Esophagus muscularis mucosa (tissue), 4 donors: ENCODE data around the gene ARPC1A. TPM values are rescaled to one million over a fixed set of nuclear protein-coding genes. Genes with fewer than 3 reads are reported as not detected.

ENCODE experiments used
- DNase-seq: peaks from one replicate; pipeline ENCODE4 v3.0.0-alpha.2; 2017; ENCODE audit errors: extremely low spot score
- H3K27ac ChIP-seq, 4 donors: fragments of 200-600 bp; sonication (generic); replicated peaks in 1 of 4; 1 replicate in 3 of 4; 2 replicates in 1 of 4; pipeline ENCODE4 v1.5.1; 2016 to 2019; ENCODE audit warnings: mild to moderate bottlenecking in 1 of 4
- H3K27me3 ChIP-seq, 4 donors: fragments of 200-600 bp; sonication (generic); one replicate each; pipeline versions ENCODE4 v1.5.1 to v1.6.0; 2016 to 2019
- H3K36me3 ChIP-seq, 4 donors: fragments of 200-600 bp; sonication (generic); one replicate each; pipeline ENCODE4 v1.5.1; 2016 to 2019
- H3K4me1 ChIP-seq, 4 donors: fragments of 200-600 bp; sonication (generic); one replicate each; pipeline ENCODE4 v1.5.1; 2016 to 2019
- H3K4me3 ChIP-seq, 4 donors: fragments of 200-600 bp; sonication (generic); 1 replicate in 2 of 4; 2 replicates in 2 of 4; pipeline ENCODE4 v1.5.1; 2016 to 2019; ENCODE audit warnings: mild to moderate bottlenecking in 4 of 4, moderate library complexity in 1 of 4
- H3K9me3 ChIP-seq, 4 donors: fragments of 200-600 bp; sonication (generic); 1 replicate in 3 of 4; 2 replicates in 1 of 4; pipeline ENCODE4 v1.5.1; 2016 to 2019
- CTCF ChIP-seq, 3 experiments: fragments of 200-600 bp in 2 of 3; fragments of 450-650 bp in 1 of 3; sonication (generic) in 2 of 3; IDR thresholded peaks; one replicate each; pipeline ENCODE4 v1.5.1; 2017 to 2019; ENCODE audit warnings: antibody characterized with exemption in 3 of 3, mild to moderate bottlenecking in 2 of 3, moderate library complexity in 1 of 3
- EP300 ChIP-seq: sonication (generic); formaldehyde crosslinking; IDR thresholded peaks from one replicate; pipeline ENCODE4 v1.6.1; 2017; ENCODE audit warnings: antibody characterized with exemption
- POLR2A ChIP-seq: fragments of 450-650 bp; IDR thresholded peaks from one replicate; pipeline ENCODE4 v1.6.1; 2017; ENCODE audit warnings: antibody characterized with exemption, moderate library complexity, mild to moderate bottlenecking, low read depth
- POLR2AphosphoS5 ChIP-seq, 2 donors: sonication (generic); formaldehyde crosslinking; IDR thresholded peaks; one replicate each; pipeline ENCODE4 v1.6.1; 2017; ENCODE audit warnings: antibody characterized with exemption in 2 of 2
- WGBS: methylation state at CpG from one replicate; pipeline ENCODE4 v1.1.5; 2018; 5-methylcytosine and 5-hydroxymethylcytosine counted together
- intact Hi-C: fragments of 100-400 bp; cut with DNase I; formaldehyde crosslinking; loops from one replicate; pipeline ENCODE4 v1.15.1; 2023
- total RNA-seq, 4 donors: library from RNA; depleted of rRNA; stranded (reverse); fragments of >200 nt; gene quantifications; one replicate each; pipeline versions ENCODE4 v1.1.0 to v1.2.1, GENCODE V29; 2016

ARPC1A gene
- total RNA-seq, 4 donors from 2014 or later = 83.1 to 105 (median 99.8) TPM

DNA sequence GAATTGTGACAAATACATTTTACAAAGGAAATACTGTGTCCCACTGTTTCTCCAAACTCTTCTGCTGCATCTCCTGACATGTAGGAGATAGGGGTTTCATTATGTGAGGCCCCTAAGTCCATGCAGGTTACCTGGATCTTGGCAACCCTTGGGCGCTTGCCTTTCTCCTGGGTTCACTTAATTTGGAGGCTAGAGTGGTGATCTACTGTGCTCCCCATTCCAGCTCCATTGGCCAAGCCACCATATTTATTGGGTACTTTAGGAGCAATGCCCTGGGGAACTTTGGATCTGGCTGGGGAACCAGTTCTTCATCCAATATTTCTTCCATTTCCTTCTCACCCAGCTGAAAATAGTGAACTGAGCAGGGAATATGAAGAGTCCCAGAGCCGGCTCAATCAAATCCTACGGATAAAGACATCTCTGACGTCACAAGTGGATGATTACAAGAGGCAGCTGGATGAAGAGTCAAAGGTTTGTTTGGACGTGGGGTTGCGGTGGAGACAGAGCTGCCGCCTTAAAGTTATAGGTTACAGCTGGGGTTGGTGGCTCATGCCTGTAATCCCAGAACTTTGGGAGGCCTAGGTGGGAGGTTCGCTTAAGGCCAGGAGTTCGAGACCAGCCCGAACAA, 34.6 kb upstream of the ARPC1A start:
- no peaks in the 10 kb centered on the region for H3K27me3 ChIP-seq
- no peak for DNase-seq
- H3K27ac ChIP-seq = no peak overlapping the region
- 62% methylated on average over 10 of the region's 10 CpGs for WGBS
- H3K9me3 ChIP-seq = no peaks in the 10 kb centered on the region
- intact Hi-C loops = no loop called here
- TF ChIP-seq EP300 = no peak
- no peak for TF ChIP-seq POLR2AphosphoS5 (IDR thresholded peaks at IDR 0.05)
- TF ChIP-seq POLR2A = no peak
- no peak for TF ChIP-seq CTCF (IDR thresholded peaks at IDR 0.05)
- no peaks in the 10 kb centered on the region for H3K4me1 ChIP-seq
- H3K36me3 ChIP-seq = no peaks in the 10 kb centered on the region
- H3K4me3 ChIP-seq = no peak overlapping the region

DNA sequence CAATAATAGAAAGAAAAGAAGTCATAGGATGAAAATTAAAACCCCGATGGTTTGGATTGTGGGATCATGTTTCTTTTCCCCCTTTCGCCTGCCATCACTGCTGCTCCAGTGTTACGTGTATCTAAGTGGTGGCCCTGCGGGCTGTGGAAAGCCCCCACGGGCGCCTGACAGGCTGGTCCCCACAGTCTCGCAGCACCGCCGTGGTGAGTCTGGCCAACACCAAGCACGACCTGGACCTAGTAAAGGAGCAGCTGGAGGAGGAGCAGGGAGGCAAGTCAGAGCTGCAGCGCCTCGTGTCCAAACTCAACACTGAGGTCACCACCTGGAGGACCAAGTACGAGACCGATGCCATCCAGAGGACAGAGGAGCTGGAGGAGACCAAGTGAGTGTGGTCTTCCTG, 33.6 kb upstream of the ARPC1A start:
- TF ChIP-seq POLR2A (no peak), CTCF (IDR thresholded peaks at IDR 0.05) (no peak), EP300 (no peak), POLR2AphosphoS5 (IDR thresholded peaks at IDR 0.05) (no peak)
- no peak overlapping the region for H3K27ac ChIP-seq
- H3K4me1 ChIP-seq = no peaks in the 10 kb centered on the region
- no peak for DNase-seq
- intact Hi-C loops = no loop called here
- H3K36me3 ChIP-seq = no peaks in the 10 kb centered on the region
- no peaks in the 10 kb centered on the region for H3K9me3 ChIP-seq
- WGBS = 95% methylated on average over 14 of the region's 14 CpGs
- no peak overlapping the region for H3K4me3 ChIP-seq
- no peaks in the 10 kb centered on the region for H3K27me3 ChIP-seq

GRCh38 chr7:99293167-99293566, 32.5 kb upstream of the ARPC1A start:
- intact Hi-C loops = no loop called here
- WGBS = 100% methylated on average over 1 of the region's 1 CpG
- TF ChIP-seq CTCF (IDR thresholded peaks at IDR 0.05) (no peak), EP300 (no peak), POLR2A (no peak), POLR2AphosphoS5 (IDR thresholded peaks at IDR 0.05) (no peak)

DNA sequence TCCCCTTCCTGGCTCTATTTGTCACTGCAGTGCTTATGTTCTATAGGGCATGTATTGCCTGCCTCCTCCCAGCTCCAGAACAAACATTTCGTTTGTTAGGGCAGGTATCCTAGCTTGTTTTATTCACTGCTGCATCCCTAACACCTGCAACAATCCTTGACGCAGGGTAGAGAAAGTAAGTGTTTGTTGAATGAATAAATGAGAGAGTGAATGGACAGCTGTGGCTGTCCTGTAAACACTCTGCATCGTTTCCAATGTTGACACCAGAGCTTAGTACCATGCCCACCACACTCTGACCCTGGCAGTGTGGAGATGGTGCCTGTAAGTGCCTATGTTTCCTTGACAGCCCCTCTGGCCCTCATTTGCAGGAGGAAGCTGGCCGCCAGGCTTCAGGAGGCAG, 32.0 kb upstream of the ARPC1A start:
- Histone ChIP-seq H3K4me3 (no peak overlapping the region), H3K27me3 (no peaks in the 10 kb centered on the region), H3K36me3 (no peaks in the 10 kb centered on the region), H3K27ac (no peak overlapping the region), H3K4me1 (no peaks in the 10 kb centered on the region), H3K9me3 (no peaks in the 10 kb centered on the region)
- DNase-seq = no peak
- intact Hi-C loops = no loop called here
- 74% methylated on average over 4 of the region's 4 CpGs for WGBS
- TF ChIP-seq POLR2A (no peak), EP300 (no peak), CTCF (IDR thresholded peaks at IDR 0.05) (no peak), POLR2AphosphoS5 (IDR thresholded peaks at IDR 0.05) (no peak)

More at GRCh38 chr7:99293167-99293566, 32.5 kb upstream of the ARPC1A start:
- H3K9me3 ChIP-seq = no peaks in the 10 kb centered on the region
- H3K36me3 ChIP-seq = no peaks in the 10 kb centered on the region
- no peaks in the 10 kb centered on the region for H3K27me3 ChIP-seq
- no peak overlapping the region for H3K27ac ChIP-seq
- H3K4me3 ChIP-seq = no peak overlapping the region
- H3K4me1 ChIP-seq = no peaks in the 10 kb centered on the region
- DNase-seq = no peak

GRCh38 chr7:99296471-99296870, 29.2 kb upstream of the ARPC1A start:
- WGBS = 86% methylated on average over 5 of the region's 5 CpGs
- Histone ChIP-seq H3K27ac (no peak overlapping the region), H3K4me1 (no peaks in the 10 kb centered on the region), H3K36me3 (no peaks in the 10 kb centered on the region), H3K4me3 (no peak overlapping the region), H3K27me3 (no peaks in the 10 kb centered on the region), H3K9me3 (no peaks in the 10 kb centered on the region)
- intact Hi-C loops = no loop called here
- TF ChIP-seq POLR2A (no peak), CTCF (IDR thresholded peaks at IDR 0.05) (no peak), EP300 (no peak), POLR2AphosphoS5 (IDR thresholded peaks at IDR 0.05) (no peak)
- no peak for DNase-seq
